Measurements from ENCODE around the gene CACNA2D3. TPM values are rescaled to one million over a fixed set of nuclear protein-coding genes. Genes with fewer than 3 reads are reported as not detected.

CACNA2D3 gene
- total RNA-seq, 6 experiments from 2014 or later, result 0.14 to 0.23 (median 0.19) TPM; not detected in 2

DNA sequence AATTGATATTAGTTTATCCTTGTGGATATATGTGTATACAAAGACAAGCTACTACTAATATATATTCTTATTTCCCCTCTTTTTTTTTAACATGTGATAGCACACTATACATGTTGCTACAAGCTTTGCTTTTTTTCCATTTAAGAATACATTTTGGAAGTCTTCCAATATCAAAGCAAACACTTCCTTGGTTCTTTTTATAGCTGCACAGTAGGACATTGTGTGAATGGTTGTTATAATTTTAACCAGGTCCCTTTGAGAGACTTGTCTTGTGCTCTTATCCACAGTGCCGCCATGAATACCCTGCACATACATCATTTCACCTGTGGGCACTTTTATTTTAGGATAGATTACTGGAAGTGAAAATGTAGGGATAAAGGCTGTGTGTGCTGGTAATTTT, 88.7 kb downstream of the CACNA2D3 start:
- H3K9me3 Mint-ChIP-seq, result peaks cover 27% of the 10 kb centered on the region
- TF ChIP-seq, protein P1, sequence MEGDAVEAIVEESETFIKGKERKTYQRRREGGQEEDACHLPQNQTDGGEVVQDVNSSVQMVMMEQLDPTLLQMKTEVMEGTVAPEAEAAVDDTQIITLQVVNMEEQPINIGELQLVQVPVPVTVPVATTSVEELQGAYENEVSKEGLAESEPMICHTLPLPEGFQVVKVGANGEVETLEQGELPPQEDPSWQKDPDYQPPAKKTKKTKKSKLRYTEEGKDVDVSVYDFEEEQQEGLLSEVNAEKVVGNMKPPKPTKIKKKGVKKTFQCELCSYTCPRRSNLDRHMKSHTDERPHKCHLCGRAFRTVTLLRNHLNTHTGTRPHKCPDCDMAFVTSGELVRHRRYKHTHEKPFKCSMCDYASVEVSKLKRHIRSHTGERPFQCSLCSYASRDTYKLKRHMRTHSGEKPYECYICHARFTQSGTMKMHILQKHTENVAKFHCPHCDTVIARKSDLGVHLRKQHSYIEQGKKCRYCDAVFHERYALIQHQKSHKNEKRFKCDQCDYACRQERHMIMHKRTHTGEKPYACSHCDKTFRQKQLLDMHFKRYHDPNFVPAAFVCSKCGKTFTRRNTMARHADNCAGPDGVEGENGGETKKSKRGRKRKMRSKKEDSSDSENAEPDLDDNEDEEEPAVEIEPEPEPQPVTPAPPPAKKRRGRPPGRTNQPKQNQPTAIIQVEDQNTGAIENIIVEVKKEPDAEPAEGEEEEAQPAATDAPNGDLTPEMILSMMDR (IDR thresholded peaks at IDR 0.05), result no peak

DNA sequence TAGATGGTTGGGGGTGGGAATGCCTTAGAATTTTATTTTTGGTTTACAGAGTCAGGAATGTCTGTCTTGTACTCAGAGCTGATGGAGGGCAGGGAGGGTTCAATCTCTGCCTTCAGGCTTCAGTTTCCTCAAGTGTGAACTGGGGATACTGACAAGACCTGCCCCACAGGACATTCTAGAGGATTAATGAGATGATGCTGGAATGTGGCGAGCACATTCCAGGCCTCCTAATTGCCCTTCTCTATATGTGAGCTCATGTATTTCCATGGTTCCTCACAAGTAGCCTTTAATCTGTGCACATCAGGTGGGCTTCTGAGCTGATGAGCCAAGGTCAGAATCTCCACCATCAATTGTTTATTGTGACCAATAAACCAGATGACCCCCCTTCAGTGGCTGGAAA, 90.4 kb downstream of the CACNA2D3 start:
- TF ChIP-seq, protein P1 (IDR thresholded peaks at IDR 0.05), result no peak
- Mint-ChIP-seq H3K9me3 (peaks cover 26% of the 10 kb centered on the region), H3K27ac (no peak overlapping the region), H3K27me3 (ENCODE audit: insufficient read depth) (no peaks in the 10 kb centered on the region), H3K4me1 (ENCODE audit: low read depth) (no peaks in the 10 kb centered on the region), H3K36me3 (ENCODE audit: low read depth) (no peaks in the 10 kb centered on the region), H3K4me3 (no peak overlapping the region)
- DNase-seq, result no peak

More for the DNA sequence above, 88.7 kb downstream of the CACNA2D3 start:
- DNase-seq, result no peak
- H3K4me3 Mint-ChIP-seq, result no peak overlapping the region
- no peak overlapping the region for H3K27ac Mint-ChIP-seq
- no peaks in the 10 kb centered on the region for H3K36me3 Mint-ChIP-seq (ENCODE audit: low read depth)
- H3K27me3 Mint-ChIP-seq (ENCODE audit: insufficient read depth), result peaks cover 1% of the 10 kb centered on the region; the same call in 1 of the 2 replicates
- H3K4me1 Mint-ChIP-seq (ENCODE audit: low read depth), result no peaks in the 10 kb centered on the region

DNA sequence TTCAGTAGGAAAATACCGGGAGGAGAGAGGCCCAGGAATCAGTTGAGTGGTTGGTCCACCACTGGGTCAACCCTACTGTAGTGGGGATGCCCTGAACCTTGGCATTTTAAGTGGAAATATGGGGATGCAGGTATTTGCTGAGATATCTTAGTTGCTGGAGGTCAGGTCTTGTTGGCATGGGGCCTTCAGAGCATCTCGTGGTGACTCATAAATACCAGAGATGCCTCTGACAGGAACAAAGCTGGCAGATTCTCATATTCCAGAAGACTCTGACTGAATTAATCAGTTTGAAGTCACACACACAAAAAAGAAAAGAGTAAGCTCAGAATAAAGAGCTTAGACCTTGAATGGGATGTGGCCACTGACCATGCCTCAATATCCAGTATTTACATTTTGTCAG, 91.6 kb downstream of the CACNA2D3 start:
- TF ChIP-seq, protein P1 (IDR thresholded peaks at IDR 0.05), result no peak
- Mint-ChIP-seq H3K9me3 (peaks cover 14% of the 10 kb centered on the region), H3K4me1 (ENCODE audit: low read depth) (no peaks in the 10 kb centered on the region), H3K36me3 (ENCODE audit: low read depth) (no peaks in the 10 kb centered on the region), H3K27me3 (ENCODE audit: insufficient read depth) (no peaks in the 10 kb centered on the region), H3K27ac (no peak overlapping the region), H3K4me3 (no peak overlapping the region)
- DNase-seq, result no peak

- Mint-ChIP-seq H3K4me3 (no peak overlapping the region), H3K27ac (no peak overlapping the region), H3K9me3 (peaks cover 11% of the 10 kb centered on the region), H3K4me1 (ENCODE audit: low read depth) (no peaks in the 10 kb centered on the region), H3K36me3 (ENCODE audit: low read depth) (no peaks in the 10 kb centered on the region), H3K27me3 (ENCODE audit: insufficient read depth) (no peaks in the 10 kb centered on the region)
- TF ChIP-seq, protein P1 (IDR thresholded peaks at IDR 0.05), result no peak
- no peak for DNase-seq
These were observed 92.5 kb downstream of the CACNA2D3 start for GRCh38 chr3:54214845-54215244.

GRCh38 chr3:54215521-54215920, 93.2 kb downstream of the CACNA2D3 start:
- H3K9me3 Mint-ChIP-seq, result peaks cover 12% of the 10 kb centered on the region
- no peaks in the 10 kb centered on the region for H3K4me1 Mint-ChIP-seq (ENCODE audit: low read depth)
- H3K36me3 Mint-ChIP-seq (ENCODE audit: low read depth), result no peaks in the 10 kb centered on the region
- no peak overlapping the region for H3K4me3 Mint-ChIP-seq
- no peaks in the 10 kb centered on the region for H3K27me3 Mint-ChIP-seq (ENCODE audit: insufficient read depth)
- TF ChIP-seq, protein P1 (IDR thresholded peaks at IDR 0.05), result no peak
- no peak overlapping the region for H3K27ac Mint-ChIP-seq
- no peak for DNase-seq

GRCh38 chr3:54217828-54218227, 95.5 kb downstream of the CACNA2D3 start:
- TF ChIP-seq, protein P1 (IDR thresholded peaks at IDR 0.05), result no peak
- peaks cover 6% of the 10 kb centered on the region for H3K9me3 Mint-ChIP-seq
- H3K4me1 Mint-ChIP-seq (ENCODE audit: low read depth), result no peaks in the 10 kb centered on the region
- H3K4me3 Mint-ChIP-seq, result no peak overlapping the region
- H3K27me3 Mint-ChIP-seq (ENCODE audit: insufficient read depth), result no peaks in the 10 kb centered on the region
- H3K36me3 Mint-ChIP-seq (ENCODE audit: low read depth), result no peaks in the 10 kb centered on the region
- DNase-seq, result no peak
- no peak overlapping the region for H3K27ac Mint-ChIP-seq
